ENCODE measurements around the gene NECTIN2.

GRCh38 chr19:44823373-44823698 is 22.8 kb upstream of the NECTIN2 start:
- TF ChIP-seq, protein P1, sequence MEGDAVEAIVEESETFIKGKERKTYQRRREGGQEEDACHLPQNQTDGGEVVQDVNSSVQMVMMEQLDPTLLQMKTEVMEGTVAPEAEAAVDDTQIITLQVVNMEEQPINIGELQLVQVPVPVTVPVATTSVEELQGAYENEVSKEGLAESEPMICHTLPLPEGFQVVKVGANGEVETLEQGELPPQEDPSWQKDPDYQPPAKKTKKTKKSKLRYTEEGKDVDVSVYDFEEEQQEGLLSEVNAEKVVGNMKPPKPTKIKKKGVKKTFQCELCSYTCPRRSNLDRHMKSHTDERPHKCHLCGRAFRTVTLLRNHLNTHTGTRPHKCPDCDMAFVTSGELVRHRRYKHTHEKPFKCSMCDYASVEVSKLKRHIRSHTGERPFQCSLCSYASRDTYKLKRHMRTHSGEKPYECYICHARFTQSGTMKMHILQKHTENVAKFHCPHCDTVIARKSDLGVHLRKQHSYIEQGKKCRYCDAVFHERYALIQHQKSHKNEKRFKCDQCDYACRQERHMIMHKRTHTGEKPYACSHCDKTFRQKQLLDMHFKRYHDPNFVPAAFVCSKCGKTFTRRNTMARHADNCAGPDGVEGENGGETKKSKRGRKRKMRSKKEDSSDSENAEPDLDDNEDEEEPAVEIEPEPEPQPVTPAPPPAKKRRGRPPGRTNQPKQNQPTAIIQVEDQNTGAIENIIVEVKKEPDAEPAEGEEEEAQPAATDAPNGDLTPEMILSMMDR (conservative IDR thresholded peaks at IDR 0.05): no peak
- no peak for TF ChIP-seq EZH2 (IDR thresholded peaks at IDR 0.05; ENCODE audit: low read depth)
